Smooth muscle cell (in vitro differentiated cells): ENCODE results near the gene HES4. TPM values are rescaled to one million over a fixed set of nuclear protein-coding genes. Genes with fewer than 3 reads are reported as not detected.
"Not testable (repeated sequence)": the region's sequence is repeated elsewhere in the genome, so short reads cannot be mapped to it uniquely, and the experiment has no call there.

ENCODE experiments used
- DNase-seq: peaks from one replicate; lab custom pipeline; 2025; ENCODE audit not compliant: unreplicated experiment; lab: John Stamatoyannopoulos, UW
- H2AFZ ChIP-seq: fragments of 200-600 bp; sonication (generic); 2 replicates; pipeline ENCODE4 v1.6.0; 2016; ENCODE audit warnings: antibody characterized with exemption, low read depth, mild to moderate bottlenecking
- H3F3A ChIP-seq: fragments of 200-600 bp; sonication (generic); 2 replicates; pipeline ENCODE4 v1.6.0; 2017; ENCODE audit warnings: antibody characterized with exemption, low read depth
- H3K27ac ChIP-seq: fragments of 200-600 bp; sonication (generic); 2 replicates; pipeline ENCODE4 v1.5.1; 2016; ENCODE audit warnings: low read depth, mild to moderate bottlenecking
- H3K27me3 ChIP-seq: fragments of 200-600 bp; sonication (generic); 2 replicates; pipeline ENCODE4 v1.6.1; 2016; ENCODE audit warnings: low read depth, mild to moderate bottlenecking
- H3K36me3 ChIP-seq: fragments of 200-600 bp; sonication (generic); 2 replicates; pipeline ENCODE4 v1.5.1; 2016; ENCODE audit warnings: low read depth
- H3K4me1 ChIP-seq: fragments of 200-600 bp; sonication (generic); 2 replicates; pipeline ENCODE4 v1.5.1; 2016; ENCODE audit warnings: low read depth
- H3K4me2 ChIP-seq: fragments of 200-600 bp; sonication (generic); 2 replicates; pipeline ENCODE4 v1.6.0; 2016; ENCODE audit warnings: mild to moderate bottlenecking
- H3K4me3 ChIP-seq: fragments of 200-600 bp; sonication (generic); 2 replicates; pipeline ENCODE4 v1.5.1; 2016; ENCODE audit warnings: mild to moderate bottlenecking
- H3K79me2 ChIP-seq: fragments of 200-600 bp; sonication (generic); 2 replicates; pipeline ENCODE4 v1.6.0; 2016; ENCODE audit warnings: low read depth, mild to moderate bottlenecking
- H3K9ac ChIP-seq: fragments of 200-600 bp; sonication (generic); 2 replicates; pipeline ENCODE4 v1.6.0; 2016; ENCODE audit warnings: low read depth
- H3K9me3 ChIP-seq: fragments of 200-600 bp; sonication (generic); replicated peaks from 2 replicates; pipeline ENCODE4 v1.5.1; 2016; ENCODE audit warnings: low read depth
- H4K20me1 ChIP-seq: fragments of 200-600 bp; sonication (generic); 2 replicates; pipeline ENCODE4 v1.6.0; 2016; ENCODE audit warnings: low read depth
- WGBS: methylation state at CpG from one replicate; pipeline ENCODE4 v1.1.7; 2016; ENCODE audit warnings: low lambda C conversion rate; 5-methylcytosine and 5-hydroxymethylcytosine counted together
- polyA plus RNA-seq: library from polyadenylated mRNA; unstranded; fragments of >200 nt; fragmentation: Nextera tagmentation; extraction: Ambion mirVana; gene quantifications from 2 replicates; pipeline ENCODE4 v1.2.1, GENCODE V29; 2016
- total RNA-seq: library from RNA; depleted of rRNA; stranded (reverse); fragments of >200 nt; gene quantifications from 2 replicates; pipeline ENCODE4 v1.2.3, GENCODE V29; 2014
- TF ChIP-seq, protein P1 (sequence below): fragments of 200-600 bp; sonication (generic); IDR thresholded peaks from 2 replicates; pipeline ENCODE4 v1.5.1; 2017; ENCODE audit warnings: borderline replicate concordance, mild to moderate bottlenecking, antibody characterized with exemption; ENCODE audit not compliant: insufficient read depth, poor library complexity, severe bottlenecking

Gene HES4
- total and polyA plus RNA-seq, 2 experiments from 2014 or later: 57.0 to 72.0 TPM

DNA sequence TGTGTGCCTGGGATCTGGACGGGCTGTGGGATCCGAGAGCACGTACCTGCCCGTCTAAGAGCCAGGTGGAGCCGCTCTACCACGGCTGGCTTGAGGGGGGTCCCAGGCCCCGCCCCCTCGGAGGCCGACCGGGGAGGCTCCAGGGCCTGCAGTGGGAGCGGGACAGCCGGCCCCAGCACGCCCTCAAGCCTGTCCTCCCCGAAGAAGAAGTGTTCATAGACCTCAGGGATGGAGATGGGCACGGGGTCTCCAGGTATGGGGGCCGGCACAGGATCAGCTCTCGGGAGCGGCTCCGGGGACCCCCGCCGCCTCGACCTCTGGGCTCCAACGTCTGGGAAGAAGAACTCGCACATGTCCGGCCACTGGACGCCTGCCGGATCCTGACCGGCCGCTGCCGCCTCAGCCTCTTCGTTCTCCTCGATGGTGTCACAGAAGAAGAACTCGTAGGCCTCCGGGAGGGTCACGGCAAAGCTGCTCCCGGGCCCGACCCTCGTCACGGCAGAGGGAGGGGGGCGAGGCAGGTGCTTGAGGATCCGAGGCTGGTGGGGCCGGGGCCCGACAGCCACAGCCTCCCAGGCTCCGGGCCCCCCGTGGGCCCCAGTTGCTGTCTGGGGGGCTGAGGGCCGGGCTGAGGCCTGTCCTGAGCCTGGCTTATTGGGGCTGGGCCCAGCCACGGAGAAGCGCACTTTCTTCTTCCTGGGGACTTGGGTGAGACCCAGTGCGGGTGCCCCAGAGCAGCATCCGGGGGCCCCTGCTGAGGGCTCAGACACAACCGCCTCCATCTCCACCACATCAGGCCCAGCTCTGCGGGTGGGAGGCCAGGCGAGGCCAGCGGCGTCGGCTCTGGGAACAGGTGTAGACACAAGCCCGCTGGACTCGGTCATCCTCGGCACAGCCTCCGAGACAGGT is 20.8 kb downstream of the HES4 start:
- TF ChIP-seq, protein P1, sequence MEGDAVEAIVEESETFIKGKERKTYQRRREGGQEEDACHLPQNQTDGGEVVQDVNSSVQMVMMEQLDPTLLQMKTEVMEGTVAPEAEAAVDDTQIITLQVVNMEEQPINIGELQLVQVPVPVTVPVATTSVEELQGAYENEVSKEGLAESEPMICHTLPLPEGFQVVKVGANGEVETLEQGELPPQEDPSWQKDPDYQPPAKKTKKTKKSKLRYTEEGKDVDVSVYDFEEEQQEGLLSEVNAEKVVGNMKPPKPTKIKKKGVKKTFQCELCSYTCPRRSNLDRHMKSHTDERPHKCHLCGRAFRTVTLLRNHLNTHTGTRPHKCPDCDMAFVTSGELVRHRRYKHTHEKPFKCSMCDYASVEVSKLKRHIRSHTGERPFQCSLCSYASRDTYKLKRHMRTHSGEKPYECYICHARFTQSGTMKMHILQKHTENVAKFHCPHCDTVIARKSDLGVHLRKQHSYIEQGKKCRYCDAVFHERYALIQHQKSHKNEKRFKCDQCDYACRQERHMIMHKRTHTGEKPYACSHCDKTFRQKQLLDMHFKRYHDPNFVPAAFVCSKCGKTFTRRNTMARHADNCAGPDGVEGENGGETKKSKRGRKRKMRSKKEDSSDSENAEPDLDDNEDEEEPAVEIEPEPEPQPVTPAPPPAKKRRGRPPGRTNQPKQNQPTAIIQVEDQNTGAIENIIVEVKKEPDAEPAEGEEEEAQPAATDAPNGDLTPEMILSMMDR: no peak
- H3K9me3 ChIP-seq: no peaks in the 10 kb centered on the region
- H2AFZ ChIP-seq: no peak overlapping the region
- 90% methylated on average over 60 of the region's 60 CpGs for WGBS
- no peak overlapping the region for H3K27ac ChIP-seq
- H3K27me3 ChIP-seq: peaks cover 8% of the 10 kb centered on the region
- no peak overlapping the region for H3K4me2 ChIP-seq
- no peaks in the 10 kb centered on the region for H3K79me2 ChIP-seq
- DNase-seq: no peak
- H3K4me3 ChIP-seq: no peak overlapping the region
- H4K20me1 ChIP-seq: no peaks in the 10 kb centered on the region
- no peak overlapping the region for H3K9ac ChIP-seq
- H3K4me1 ChIP-seq: no peaks in the 10 kb centered on the region
- no peaks in the 10 kb centered on the region for H3K36me3 ChIP-seq
- no peaks in the 10 kb centered on the region for H3F3A ChIP-seq

DNA sequence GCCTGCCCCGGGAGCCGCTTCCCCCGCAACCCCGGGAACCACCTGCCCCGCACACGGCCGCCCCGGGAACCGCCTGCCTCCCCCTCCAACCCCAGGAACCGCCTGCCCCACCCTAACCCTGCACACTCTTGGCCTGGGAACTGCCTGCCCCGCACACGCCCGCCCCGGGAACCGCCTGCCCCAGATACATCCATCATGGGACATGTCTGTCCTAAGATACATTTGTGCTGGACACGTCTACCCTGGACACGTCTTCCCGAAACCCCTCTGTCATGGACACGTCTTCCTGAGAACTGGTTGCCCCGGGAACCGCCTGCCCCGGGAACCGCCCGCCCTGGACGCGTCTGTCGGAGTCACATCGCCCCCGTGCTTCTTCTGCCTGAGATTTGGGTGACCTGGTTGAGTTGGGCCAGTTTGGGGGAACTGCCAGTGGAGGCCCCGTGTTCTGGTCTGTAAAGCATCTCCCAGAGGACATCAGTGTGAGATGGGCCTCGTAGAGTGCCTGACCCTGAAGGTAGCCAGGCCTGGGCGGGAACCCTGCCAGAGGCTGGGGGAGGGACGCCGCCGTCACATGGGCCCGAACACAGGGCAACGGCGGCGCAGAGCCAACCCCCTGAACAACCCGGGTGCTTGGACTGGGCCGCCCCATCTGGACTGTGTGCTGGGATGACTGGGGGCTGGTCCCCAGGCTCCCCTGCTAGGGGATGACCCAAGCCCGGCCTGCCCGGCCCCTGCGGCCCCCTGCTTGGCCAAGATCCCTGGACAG is 21.6 kb downstream of the HES4 start:
- TF ChIP-seq, protein P1: no peak
- 92% methylated on average over 31 of the region's 44 CpGs for WGBS
- no peaks in the 10 kb centered on the region for H4K20me1 ChIP-seq
- no peak for DNase-seq
- H3K4me3 ChIP-seq: no peak overlapping the region
- no peak overlapping the region for H3K9ac ChIP-seq
- H3K27me3 ChIP-seq: peaks cover 8% of the 10 kb centered on the region
- no peak overlapping the region for H2AFZ ChIP-seq
- no peaks in the 10 kb centered on the region for H3K9me3 ChIP-seq
- no peaks in the 10 kb centered on the region for H3F3A ChIP-seq
- H3K4me1 ChIP-seq: no peaks in the 10 kb centered on the region
- no peaks in the 10 kb centered on the region for H3K79me2 ChIP-seq
- no peaks in the 10 kb centered on the region for H3K36me3 ChIP-seq
- H3K4me2 ChIP-seq: no peak overlapping the region
- no peak overlapping the region for H3K27ac ChIP-seq

DNA sequence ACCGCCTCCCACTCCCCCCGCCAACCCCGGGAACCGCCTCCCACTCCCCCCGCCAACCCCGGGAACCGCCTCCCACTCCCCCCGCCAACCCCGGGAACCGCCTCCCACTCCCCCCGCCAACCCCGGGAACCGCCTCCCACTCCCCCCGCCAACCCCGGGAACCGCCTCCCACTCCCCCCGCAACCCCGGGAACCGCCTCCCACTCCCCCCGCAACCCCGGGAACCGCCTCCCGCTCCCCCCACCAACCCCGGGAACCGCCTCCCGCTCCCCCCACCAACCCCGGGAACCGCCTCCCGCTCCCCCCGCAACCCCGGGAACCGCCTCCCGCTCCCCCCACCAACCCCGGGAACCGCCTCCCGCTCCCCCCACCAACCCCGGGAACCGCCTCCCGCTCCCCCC is 23.1 kb downstream of the HES4 start:
- not testable (repeated sequence) for H3K4me1 ChIP-seq, H3K4me3 ChIP-seq

DNA sequence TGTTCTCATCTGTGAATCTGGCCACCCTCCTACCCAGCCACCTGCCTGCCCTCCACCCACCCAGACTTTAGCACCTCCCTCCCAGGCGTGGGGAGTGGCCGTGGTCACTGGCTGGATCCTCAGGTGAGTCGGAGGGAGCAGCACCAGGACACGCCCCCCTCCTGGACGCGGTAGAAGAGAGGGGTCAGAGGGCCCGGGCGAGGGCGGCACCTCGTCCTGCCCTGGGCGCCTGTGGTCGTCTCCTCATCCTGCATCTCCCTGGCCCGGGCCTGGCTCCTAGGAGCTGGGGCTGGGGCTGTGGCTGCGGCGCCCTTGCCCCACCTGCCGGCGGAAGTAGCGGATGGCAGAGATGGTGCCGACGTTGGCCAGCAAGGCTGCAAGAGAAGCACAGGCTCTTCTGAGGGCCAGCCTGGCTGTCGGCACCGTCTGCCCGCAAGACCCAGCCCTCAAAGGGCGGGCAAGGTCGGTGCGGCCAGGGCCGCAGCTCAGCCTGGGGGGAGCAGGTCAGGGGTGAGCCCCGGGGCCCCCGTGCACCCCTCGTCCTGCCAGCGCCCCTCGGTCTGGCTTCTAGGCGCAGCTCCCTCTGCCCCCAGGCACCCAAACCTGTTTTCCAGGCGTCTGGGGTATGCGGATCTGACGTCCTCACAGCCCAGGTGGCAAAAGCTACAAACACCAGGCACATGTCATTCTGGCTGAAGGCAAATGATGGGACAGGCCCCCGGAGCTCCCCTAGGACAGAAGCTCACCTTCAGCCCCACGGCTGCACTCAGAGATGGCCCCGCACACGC is 23.8 kb downstream of the HES4 start:
- Histone ChIP-seq H3K79me2 (no peaks in the 10 kb centered on the region), H3F3A (no peaks in the 10 kb centered on the region), H3K27ac (no peak overlapping the region), H3K36me3 (no peaks in the 10 kb centered on the region), H3K27me3 (no peaks in the 10 kb centered on the region), H3K9me3 (no peaks in the 10 kb centered on the region), H2AFZ (no peak overlapping the region), H3K4me3 (peak overlapping the region; percentile 21), H3K4me1 (no peaks in the 10 kb centered on the region), H4K20me1 (no peaks in the 10 kb centered on the region), H3K4me2 (peak overlapping the region; percentile 78), H3K9ac (no peak overlapping the region)
- TF ChIP-seq, protein P1: peak; percentile 48
- peak; percentile 33 for DNase-seq
- 7% methylated on average over 35 of the region's 40 CpGs for WGBS

More for the DNA sequence above, 23.1 kb downstream of the HES4 start:
- WGBS: 93% methylated on average over 3 of the region's 39 CpGs
- H3K27ac ChIP-seq, H3K9me3 ChIP-seq, H3F3A ChIP-seq, H3K9ac ChIP-seq, H3K79me2 ChIP-seq, DNase-seq, H3K36me3 ChIP-seq, H3K4me2 ChIP-seq, H4K20me1 ChIP-seq, H3K27me3 ChIP-seq, H2AFZ ChIP-seq: not testable (repeated sequence)
